ENCODE results near the gene HCN2.
A peak's percentile ranks its signal among the peaks of the same experiment; 100 is the strongest.

HCN2 gene

GRCh38 chr19:639253-640160, 49.8 kb downstream of the HCN2 start, which contains the start of gene FGF22:
Gene FGF22 (plus strand): TSS chr19:639879. CDS start chr19:639926, 47 bp downstream.
- Histone ChIP-seq H3K27me3 (ENCODE audit: insufficient read depth, poor library complexity, severe bottlenecking) (no peaks in the 10 kb centered on the region), H3K4me1 (ENCODE audit: insufficient read depth, poor library complexity, severe bottlenecking) (no peaks in the 10 kb centered on the region), H3K4me3 (ENCODE audit: severe bottlenecking) (peak within 1 kb of the TSS; percentile 23), H3K27ac (ENCODE audit: poor library complexity, severe bottlenecking) (no peak within 1 kb of the TSS), H3K9me3 (ENCODE audit: severe bottlenecking) (no peaks in the 10 kb centered on the region), H3K36me3 (ENCODE audit: low read depth) (no peaks in the 10 kb centered on the region)
- ATAC-seq (ENCODE audit: low read depth) (peak; percentile 85), DNase-seq (ENCODE audit: low spot score) (peak; percentile 86)
- TF ChIP-seq, protein P1, sequence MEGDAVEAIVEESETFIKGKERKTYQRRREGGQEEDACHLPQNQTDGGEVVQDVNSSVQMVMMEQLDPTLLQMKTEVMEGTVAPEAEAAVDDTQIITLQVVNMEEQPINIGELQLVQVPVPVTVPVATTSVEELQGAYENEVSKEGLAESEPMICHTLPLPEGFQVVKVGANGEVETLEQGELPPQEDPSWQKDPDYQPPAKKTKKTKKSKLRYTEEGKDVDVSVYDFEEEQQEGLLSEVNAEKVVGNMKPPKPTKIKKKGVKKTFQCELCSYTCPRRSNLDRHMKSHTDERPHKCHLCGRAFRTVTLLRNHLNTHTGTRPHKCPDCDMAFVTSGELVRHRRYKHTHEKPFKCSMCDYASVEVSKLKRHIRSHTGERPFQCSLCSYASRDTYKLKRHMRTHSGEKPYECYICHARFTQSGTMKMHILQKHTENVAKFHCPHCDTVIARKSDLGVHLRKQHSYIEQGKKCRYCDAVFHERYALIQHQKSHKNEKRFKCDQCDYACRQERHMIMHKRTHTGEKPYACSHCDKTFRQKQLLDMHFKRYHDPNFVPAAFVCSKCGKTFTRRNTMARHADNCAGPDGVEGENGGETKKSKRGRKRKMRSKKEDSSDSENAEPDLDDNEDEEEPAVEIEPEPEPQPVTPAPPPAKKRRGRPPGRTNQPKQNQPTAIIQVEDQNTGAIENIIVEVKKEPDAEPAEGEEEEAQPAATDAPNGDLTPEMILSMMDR (IDR thresholded peaks at IDR 0.05; ENCODE audit: poor library complexity, severe bottlenecking): no peak

DNA sequence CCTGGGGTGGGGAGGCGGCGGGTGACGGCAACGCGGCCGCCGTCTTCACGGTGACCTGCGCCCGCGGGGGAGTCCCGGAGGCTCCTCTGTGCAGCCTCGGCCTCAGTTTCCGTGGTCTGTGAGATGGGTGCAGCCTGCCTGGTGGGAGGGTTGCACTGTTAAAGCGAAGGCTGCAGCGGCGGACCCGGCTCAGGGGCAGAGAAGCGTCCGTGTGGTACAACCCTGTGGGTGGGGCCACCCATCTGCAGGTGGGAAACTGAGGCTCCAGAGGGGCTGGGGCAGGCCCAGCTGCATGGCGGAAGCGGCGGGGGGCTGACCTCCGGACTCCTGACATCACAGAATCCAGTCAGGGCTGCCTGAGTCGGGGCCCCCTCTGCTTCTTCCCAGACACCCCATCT, 50.5 kb downstream of the HCN2 start:
- H3K4me3 ChIP-seq (ENCODE audit: severe bottlenecking): peak overlapping the region; percentile 23
- no peaks in the 10 kb centered on the region for H3K4me1 ChIP-seq (ENCODE audit: insufficient read depth, poor library complexity, severe bottlenecking)
- no peak for ATAC-seq (ENCODE audit: low read depth)

GRCh38 chr19:640606-641189, 51.0 kb downstream of the HCN2 start:
- Histone ChIP-seq H3K9me3 (ENCODE audit: severe bottlenecking) (no peaks in the 10 kb centered on the region), H3K27ac (ENCODE audit: poor library complexity, severe bottlenecking) (no peak overlapping the region), H3K4me3 (ENCODE audit: severe bottlenecking) (no peak overlapping the region), H3K36me3 (ENCODE audit: low read depth) (no peaks in the 10 kb centered on the region), H3K27me3 (ENCODE audit: insufficient read depth, poor library complexity, severe bottlenecking) (no peaks in the 10 kb centered on the region), H3K4me1 (ENCODE audit: insufficient read depth, poor library complexity, severe bottlenecking) (no peaks in the 10 kb centered on the region)
- TF ChIP-seq, protein P1 (IDR thresholded peaks at IDR 0.05; ENCODE audit: poor library complexity, severe bottlenecking): no peak
- ATAC-seq (ENCODE audit: low read depth) (no peak), DNase-seq (ENCODE audit: low spot score) (no peak)

More for the DNA sequence above, 50.5 kb downstream of the HCN2 start:
- Histone ChIP-seq H3K36me3 (ENCODE audit: low read depth) (no peaks in the 10 kb centered on the region), H3K9me3 (ENCODE audit: severe bottlenecking) (no peaks in the 10 kb centered on the region), H3K27ac (ENCODE audit: poor library complexity, severe bottlenecking) (no peak overlapping the region), H3K27me3 (ENCODE audit: insufficient read depth, poor library complexity, severe bottlenecking) (no peaks in the 10 kb centered on the region)
- TF ChIP-seq, protein P1 (IDR thresholded peaks at IDR 0.05; ENCODE audit: poor library complexity, severe bottlenecking): no peak
- no peak for DNase-seq (ENCODE audit: low spot score)

DNA sequence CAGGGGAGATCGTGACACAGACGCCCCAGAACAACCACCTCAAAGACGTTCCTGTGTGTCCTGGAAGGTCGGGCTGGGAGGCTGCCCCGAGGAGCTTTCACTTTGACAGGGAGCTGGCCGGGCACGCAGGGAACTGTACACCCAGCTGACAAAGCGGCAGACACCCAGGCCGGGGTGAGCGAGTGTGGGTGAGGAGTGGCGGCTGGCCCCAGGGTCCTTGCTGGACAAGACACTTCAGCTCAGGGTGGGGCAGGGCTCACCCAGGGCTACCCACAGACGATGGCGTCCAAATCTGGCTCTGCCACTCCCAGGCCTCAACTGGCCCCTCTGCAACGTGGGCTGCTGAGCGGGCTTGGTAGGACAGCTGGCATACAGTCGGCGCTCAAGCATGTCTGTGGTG, 52.0 kb downstream of the HCN2 start:
- TF ChIP-seq, protein P1 (IDR thresholded peaks at IDR 0.05; ENCODE audit: poor library complexity, severe bottlenecking): no peak
- Histone ChIP-seq H3K27me3 (ENCODE audit: insufficient read depth, poor library complexity, severe bottlenecking) (no peaks in the 10 kb centered on the region), H3K4me1 (ENCODE audit: insufficient read depth, poor library complexity, severe bottlenecking) (no peaks in the 10 kb centered on the region), H3K27ac (ENCODE audit: poor library complexity, severe bottlenecking) (no peak overlapping the region), H3K9me3 (ENCODE audit: severe bottlenecking) (no peaks in the 10 kb centered on the region), H3K36me3 (ENCODE audit: low read depth) (no peaks in the 10 kb centered on the region), H3K4me3 (ENCODE audit: severe bottlenecking) (no peak overlapping the region)
- no peak for DNase-seq (ENCODE audit: low spot score)
- no peak for ATAC-seq (ENCODE audit: low read depth)

All from RWPE2 (cell line).